Kidney glomerular epithelial cell (primary cell): ENCODE results near the gene SORBS1.

Experiments used
- DNase-seq: peaks from one replicate; lab custom pipeline; 2025; lab: John Stamatoyannopoulos, UW

Gene SORBS1

DNA sequence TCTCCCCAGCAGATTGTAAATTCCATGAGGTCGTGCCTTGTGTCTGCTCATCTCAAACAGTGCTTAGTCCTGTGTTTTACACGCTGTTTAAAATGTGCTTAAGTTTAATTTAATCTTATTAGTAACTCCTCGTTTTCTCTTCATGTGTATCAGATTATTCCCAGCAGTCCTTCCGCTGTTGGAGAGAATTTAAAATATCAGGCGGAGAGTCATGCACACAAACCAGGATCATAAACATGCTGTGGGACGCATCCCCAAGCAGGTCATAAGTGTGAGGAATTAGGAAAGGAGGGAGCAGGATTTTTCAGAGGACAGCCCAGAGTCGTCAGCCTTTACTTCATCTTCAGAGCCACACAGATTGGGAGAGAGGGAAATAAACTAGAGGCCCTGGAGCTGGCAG is 4.2 kb upstream of the SORBS1 start:
- DNase-seq = no peak

- no peak for DNase-seq
Measured at GRCh38 chr10:95564291-95564690, 3.1 kb upstream of the SORBS1 start.

- no peak for DNase-seq
Measured at GRCh38 chr10:95562341-95562965, 1.3 kb upstream of the SORBS1 start.

GRCh38 chr10:95561864-95562177 is 650 bp upstream of the SORBS1 start:
- no peak for DNase-seq

DNA sequence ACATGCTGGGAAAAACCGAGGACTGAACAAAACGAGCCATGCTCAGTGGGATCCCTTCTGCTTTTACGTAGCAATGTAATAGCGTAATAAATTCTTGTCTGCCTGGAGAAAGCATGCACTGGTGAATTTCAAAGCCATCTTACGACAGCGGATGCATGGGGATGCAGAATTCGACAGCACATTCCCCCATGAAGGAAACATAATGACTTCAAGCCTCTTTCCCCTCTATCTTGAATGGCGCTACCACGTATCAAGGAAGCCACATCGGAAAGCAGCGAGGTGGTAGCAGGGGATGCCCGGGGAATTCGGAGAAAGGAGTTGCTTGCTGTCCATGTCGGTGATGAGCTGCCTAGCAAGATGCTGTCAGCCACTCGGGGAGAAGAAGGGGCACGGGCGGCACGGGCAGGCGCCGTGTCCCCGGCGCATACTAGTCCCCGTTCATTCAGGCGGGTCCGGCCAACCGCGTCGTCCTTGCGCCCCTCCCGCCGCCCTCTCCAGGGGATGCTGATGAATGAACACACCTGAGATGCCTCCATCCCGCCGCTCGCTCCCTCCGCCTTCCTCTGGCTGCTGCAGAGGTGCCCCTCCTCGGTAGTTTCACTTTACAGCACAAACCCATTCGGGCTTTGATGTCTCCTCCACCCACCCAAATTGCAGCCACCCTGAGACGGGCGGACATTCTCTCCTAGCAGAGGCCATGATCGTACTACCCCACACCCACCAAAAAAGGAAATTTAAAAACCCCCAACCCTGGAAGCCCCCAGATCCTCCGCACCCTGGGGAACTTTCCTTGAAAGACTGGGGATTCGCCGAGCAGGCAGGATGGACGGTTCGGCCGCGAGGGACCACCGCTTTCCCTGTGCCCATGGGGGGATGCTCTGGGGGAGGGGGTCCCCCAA is 644 bp downstream of the SORBS1 start:
- DNase-seq = no peak

GRCh38 chr10:95559896-95560277 is 1.3 kb downstream of the SORBS1 start:
- no peak for DNase-seq

- DNase-seq = no peak
Measured at GRCh38 chr10:95559471-95559870, 1.7 kb downstream of the SORBS1 start.

- no peak for DNase-seq
Measured at GRCh38 chr10:95558593-95559320, 2.4 kb downstream of the SORBS1 start.

GRCh38 chr10:95556994-95557767 is 4.0 kb downstream of the SORBS1 start:
- DNase-seq = no peak

DNA sequence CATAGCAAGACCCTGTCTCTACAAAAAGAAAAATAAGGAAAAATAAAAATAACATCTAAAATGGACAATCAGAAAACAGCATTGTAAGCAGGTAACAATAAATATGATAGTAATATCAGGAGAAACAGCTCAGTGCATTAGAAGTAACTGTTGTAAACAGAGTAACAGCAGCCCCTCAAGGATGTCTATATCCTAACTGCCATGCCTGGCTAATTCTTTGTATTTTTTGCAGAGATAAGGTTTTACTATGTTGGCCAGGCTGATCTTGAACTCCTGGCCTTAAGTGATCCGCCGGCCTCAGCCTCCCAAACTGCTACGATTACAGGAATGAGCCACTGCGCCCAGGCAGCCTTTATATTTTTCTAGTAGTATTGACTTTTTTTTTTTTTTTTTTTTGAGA is 7.5 kb downstream of the SORBS1 start:
- DNase-seq = no peak

DNA sequence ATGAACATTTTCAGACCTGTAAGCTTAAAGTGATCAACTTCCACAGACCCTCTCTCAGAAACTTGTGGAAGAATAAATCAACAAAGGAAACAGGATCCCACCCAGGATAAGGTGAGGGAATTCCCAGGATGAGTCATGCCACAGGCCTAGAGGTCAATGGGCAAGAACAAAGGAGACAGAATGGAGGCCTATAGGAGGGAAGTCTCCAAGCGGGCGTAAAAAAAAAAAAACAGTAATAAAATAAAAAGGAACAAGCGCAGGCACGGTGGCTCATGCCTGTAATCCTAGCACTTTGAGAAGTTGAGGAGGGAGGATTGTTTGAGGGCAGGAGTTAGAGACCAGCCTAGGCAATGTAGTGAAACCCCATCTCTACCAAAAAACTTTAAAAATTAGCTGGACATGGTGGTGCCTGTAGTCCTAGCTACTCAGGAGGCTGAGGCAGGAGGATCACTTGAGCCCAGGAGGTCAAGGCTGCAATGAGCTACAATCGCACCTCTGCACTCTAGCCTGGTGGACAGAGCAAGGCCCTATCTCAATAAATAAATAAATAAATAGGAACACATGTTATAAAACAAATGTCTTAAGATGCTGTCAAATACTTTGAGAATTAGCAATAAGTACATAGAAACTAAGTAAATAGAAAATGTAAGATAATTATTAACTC is 8.4 kb downstream of the SORBS1 start:
- peak; percentile 57 for DNase-seq

GRCh38 chr10:95550073-95550672 is 11.0 kb downstream of the SORBS1 start:
- DNase-seq = no peak

DNA sequence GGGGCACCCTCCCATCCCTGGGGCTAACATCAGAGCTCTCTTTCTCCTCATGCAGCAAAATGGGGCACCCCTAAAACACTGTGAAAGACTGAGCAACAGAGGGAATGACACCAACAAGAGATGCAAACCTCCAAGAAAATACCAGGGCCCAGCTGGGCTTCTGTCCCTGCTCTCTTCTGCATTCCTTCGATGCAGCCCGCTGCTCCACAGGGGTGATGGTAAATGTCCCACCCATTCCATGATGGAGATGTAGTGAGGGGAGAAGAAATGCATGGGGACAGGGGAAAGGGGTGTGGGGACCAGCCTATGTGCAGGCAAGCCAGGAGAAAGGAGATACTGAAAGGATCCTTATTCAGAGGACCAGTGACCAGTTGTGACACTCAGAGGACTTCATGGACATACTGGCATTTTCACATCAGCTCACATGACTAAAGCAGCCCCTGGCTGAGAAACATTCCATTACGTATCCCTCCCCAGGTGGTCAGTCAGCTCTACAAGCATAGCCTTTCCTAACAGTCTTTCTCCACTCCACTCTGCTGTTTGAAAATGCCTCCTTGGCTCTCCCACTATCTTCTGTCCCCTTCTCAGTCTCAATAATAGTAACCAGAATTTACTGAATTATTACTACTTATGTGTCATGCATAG is 13.3 kb downstream of the SORBS1 start:
- no peak for DNase-seq

DNA sequence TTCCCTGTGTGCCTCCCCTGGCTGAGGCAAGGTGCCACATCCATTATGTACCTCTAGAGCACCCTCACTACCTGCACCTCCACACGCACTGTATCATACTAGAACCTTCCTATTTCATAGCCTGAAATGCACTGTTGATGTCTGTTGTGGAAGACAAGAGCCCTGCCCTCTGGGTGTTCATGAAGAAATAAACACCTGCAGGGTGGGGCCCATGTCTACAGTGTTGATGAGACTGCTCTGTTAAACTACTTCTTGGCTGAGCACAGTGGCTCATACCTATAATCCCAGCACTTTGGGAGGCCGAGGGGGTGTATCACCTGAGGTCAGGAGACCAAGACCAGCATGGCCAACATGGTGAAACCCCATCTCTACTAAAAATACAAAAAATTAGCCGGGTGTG is 14.0 kb downstream of the SORBS1 start:
- DNase-seq = no peak

DNA sequence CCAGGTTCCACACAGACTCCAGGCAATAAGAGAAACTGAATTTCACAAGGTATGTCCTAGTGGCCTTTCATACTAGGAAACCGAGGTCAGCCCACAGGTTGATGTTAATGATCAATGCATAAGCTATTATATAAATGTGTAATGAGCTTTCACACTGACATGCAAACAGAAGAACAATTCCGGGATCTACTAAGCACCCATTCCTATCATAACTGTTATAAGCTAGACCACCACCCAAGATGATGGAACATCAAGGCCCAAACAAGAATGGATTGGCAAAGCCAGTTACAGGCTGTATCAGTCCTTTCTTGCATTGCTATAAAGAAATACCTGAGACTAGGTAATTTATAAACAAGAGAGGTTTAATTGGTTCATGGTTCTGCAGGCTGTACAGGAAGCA is 15.2 kb downstream of the SORBS1 start:
- no peak for DNase-seq

- DNase-seq = no peak
Measured at GRCh38 chr10:95544783-95545500, 16.2 kb downstream of the SORBS1 start.

- DNase-seq = no peak
Measured at GRCh38 chr10:95543459-95543858, 17.7 kb downstream of the SORBS1 start.

- no peak for DNase-seq
Measured at GRCh38 chr10:95542761-95543160, 18.4 kb downstream of the SORBS1 start.

DNA sequence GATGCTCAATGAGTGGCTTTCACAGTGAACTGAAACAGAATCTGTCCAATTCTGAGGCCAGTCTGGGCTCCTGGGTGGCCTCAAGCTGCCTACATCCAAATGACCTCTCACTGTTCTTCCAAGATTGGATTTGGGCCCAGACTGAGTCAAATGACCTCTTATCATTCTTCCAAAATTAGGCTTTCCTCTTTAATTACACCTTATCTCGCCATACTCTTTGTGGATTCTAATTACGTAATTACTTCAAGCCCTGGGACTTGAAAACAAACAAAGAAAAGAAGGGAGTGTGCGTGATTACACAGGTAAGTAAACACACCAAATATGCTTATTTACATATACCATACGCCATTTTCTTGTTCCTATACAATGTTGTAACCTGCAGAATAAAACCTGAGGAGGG is 18.8 kb downstream of the SORBS1 start:
- DNase-seq = no peak

DNA sequence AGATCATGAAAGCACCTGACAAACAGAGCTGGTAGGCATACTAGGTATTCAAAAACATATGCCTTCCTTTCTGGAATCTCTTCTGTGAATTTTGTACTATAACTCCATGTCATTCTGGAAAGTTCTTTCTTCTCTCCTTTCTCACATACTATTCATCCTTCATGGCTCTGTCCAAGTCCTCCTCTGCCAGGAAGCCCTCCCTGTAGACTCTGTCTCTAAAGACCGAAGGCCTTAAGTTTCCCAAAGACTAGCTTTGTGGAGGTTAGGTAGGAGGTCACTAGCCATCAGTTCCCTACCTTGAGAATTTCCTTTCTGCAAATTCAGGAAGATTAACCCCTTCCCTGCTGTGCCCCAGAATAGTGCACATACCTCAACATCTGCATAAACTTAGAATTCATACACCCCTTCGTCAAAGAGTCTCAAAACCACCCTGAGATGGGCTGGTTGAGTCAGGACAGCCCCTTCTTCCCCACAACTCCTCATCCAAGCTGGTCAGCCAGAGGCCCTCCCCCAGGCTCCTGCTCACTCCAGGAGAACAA is 20.6 kb downstream of the SORBS1 start:
- DNase-seq = no peak
